Ishikawa (cell line): ENCODE data around the gene PBXIP1.
"Not testable (repeated sequence)": the region's sequence is repeated elsewhere in the genome, so short reads cannot be mapped to it uniquely, and the experiment has no call there.

Experiments used
- CEBPB ChIP-seq: IDR thresholded peaks from 2 replicates; pipeline ENCODE4 v1.6.1; 2012
- CREB1 ChIP-seq: IDR thresholded peaks from 2 replicates; pipeline ENCODE4 v1.6.1; 2012; ENCODE audit warnings: low read depth
- EGR1 ChIP-seq: IDR thresholded peaks from 2 replicates; pipeline ENCODE4 v1.6.1; 2012
- EP300 ChIP-seq: IDR thresholded peaks from 2 replicates; pipeline ENCODE4 v1.6.1; 2012; ENCODE audit warnings: borderline replicate concordance
- FOXM1 ChIP-seq: IDR thresholded peaks from 2 replicates; pipeline ENCODE4 v1.6.1; 2012; ENCODE audit warnings: low read depth, borderline replicate concordance
- NFIC ChIP-seq: IDR thresholded peaks from 2 replicates; pipeline ENCODE4 v1.6.1; 2012
- TAF1 ChIP-seq: IDR thresholded peaks from 2 replicates; pipeline ENCODE4 v1.6.1; 2012; ENCODE audit warnings: low read depth, mild to moderate bottlenecking
- TF ChIP-seq, protein P1 (sequence below): IDR thresholded peaks from 2 replicates; pipeline ENCODE4 v1.6.1; 2012
- TF ChIP-seq, protein P2 (sequence below): IDR thresholded peaks from 2 replicates; pipeline ENCODE4 v1.6.1; 2012
- TF ChIP-seq, protein P3 (sequence below): IDR thresholded peaks from 2 replicates; pipeline ENCODE4 v1.6.1; 2012; ENCODE audit warnings: low read depth, mild to moderate bottlenecking

DNA sequence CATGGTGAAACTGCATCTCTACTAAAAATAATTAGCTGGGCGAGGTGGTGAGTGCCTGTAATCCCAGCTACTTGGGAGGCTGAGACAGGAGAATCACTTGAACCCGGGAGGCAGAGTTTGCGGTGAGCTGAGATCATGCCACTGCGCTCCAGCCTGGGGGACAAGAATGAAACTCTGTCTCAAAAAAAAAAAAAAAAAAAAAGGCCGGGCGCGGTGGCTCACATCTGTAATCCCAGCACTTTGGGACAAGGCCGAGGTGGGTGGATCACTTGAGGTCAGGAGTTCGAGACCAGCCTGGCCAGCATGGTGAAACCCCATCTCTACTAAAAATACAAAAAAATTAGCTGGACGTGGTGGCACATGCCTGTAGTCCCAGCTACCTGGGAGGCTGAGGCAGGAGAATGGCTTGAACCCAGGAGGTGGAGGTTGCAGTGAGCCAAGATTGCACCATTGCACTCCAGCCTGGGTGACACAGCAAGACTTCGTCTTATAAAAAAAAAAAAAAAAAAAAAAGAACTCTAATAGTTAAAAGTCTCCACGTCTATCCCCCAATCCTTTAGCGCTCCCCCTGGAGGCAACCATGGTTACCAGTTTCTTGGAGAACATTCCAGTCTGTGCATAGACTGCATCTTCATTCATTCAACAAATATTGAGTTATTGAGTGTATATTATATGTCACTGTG is 39.5 kb upstream of the PBXIP1 start:
- not testable (repeated sequence) for TF ChIP-seq EP300, NFIC, TAF1, CREB1, FOXM1, CEBPB, EGR1
- TF ChIP-seq, protein P1, sequence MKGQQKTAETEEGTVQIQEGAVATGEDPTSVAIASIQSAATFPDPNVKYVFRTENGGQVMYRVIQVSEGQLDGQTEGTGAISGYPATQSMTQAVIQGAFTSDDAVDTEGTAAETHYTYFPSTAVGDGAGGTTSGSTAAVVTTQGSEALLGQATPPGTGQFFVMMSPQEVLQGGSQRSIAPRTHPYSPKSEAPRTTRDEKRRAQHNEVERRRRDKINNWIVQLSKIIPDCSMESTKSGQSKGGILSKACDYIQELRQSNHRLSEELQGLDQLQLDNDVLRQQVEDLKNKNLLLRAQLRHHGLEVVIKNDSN, result not testable (repeated sequence)
- TF ChIP-seq, protein P2, sequence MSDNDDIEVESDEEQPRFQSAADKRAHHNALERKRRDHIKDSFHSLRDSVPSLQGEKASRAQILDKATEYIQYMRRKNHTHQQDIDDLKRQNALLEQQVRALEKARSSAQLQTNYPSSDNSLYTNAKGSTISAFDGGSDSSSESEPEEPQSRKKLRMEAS, result not testable (repeated sequence)
- TF ChIP-seq, protein P3, sequence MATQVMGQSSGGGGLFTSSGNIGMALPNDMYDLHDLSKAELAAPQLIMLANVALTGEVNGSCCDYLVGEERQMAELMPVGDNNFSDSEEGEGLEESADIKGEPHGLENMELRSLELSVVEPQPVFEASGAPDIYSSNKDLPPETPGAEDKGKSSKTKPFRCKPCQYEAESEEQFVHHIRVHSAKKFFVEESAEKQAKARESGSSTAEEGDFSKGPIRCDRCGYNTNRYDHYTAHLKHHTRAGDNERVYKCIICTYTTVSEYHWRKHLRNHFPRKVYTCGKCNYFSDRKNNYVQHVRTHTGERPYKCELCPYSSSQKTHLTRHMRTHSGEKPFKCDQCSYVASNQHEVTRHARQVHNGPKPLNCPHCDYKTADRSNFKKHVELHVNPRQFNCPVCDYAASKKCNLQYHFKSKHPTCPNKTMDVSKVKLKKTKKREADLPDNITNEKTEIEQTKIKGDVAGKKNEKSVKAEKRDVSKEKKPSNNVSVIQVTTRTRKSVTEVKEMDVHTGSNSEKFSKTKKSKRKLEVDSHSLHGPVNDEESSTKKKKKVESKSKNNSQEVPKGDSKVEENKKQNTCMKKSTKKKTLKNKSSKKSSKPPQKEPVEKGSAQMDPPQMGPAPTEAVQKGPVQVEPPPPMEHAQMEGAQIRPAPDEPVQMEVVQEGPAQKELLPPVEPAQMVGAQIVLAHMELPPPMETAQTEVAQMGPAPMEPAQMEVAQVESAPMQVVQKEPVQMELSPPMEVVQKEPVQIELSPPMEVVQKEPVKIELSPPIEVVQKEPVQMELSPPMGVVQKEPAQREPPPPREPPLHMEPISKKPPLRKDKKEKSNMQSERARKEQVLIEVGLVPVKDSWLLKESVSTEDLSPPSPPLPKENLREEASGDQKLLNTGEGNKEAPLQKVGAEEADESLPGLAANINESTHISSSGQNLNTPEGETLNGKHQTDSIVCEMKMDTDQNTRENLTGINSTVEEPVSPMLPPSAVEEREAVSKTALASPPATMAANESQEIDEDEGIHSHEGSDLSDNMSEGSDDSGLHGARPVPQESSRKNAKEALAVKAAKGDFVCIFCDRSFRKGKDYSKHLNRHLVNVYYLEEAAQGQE, result not testable (repeated sequence)
